ENCODE results near the gene EML1.

EML1 gene

DNA sequence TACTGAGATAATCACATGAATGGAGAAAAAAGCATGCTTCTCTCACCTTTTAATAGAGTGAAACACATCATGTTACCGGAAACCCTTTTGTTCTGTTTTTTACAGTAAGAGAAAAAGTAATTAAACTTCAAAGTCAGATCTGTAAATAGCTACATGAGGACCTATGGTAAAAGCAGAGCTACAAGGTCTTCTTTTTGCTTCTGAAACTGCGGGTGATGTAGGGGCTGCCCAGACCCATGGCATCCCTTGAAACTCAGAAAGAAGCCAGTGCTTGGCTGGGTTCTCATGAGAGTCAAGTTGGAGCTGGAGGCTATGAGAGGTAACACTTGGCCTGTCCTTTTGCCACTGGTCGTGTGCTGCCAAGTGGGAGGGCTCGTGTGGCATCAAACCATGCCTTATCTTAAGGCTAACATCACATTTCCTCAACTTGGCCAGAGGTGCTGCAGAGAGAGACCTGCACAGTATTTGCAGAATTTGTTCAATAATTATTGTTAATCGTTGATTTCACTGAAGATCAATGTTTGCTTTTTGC is 47.6 kb downstream of the EML1 start:
- Histone ChIP-seq H3K27ac (ENCODE audit: low read depth, low read length) (no peak overlapping the region), H4K8ac (ENCODE audit: low read depth, low read length) (no peak overlapping the region), H3K9ac (ENCODE audit: low read length) (no peak overlapping the region), H3K18ac (ENCODE audit: low read length) (no peak overlapping the region), H3K27me3 (ENCODE audit: insufficient read depth, low read length, poor library complexity) (no peaks in the 10 kb centered on the region), H4K5ac (ENCODE audit: low read length) (no peak overlapping the region), H3K56ac (ENCODE audit: low read length) (no peak overlapping the region), H3K4ac (ENCODE audit: low read depth, low read length) (no peak overlapping the region), H2BK120ac (ENCODE audit: low read depth, low read length) (no peak overlapping the region), H3K4me1 (ENCODE audit: control insufficient read depth, low read depth, low read length) (no peaks in the 10 kb centered on the region), H3K79me2 (ENCODE audit: control insufficient read depth, insufficient read depth, low read length) (no peaks in the 10 kb centered on the region), H2BK15ac (replicated peaks; ENCODE audit: low read depth) (no peak overlapping the region), H2AK5ac (ENCODE audit: low read length) (no peak overlapping the region), H2BK5ac (ENCODE audit: low read length) (no peak overlapping the region), H3K23ac (ENCODE audit: low read length) (no peak overlapping the region), H3K36me3 (ENCODE audit: control insufficient read depth, insufficient read depth, low read length) (no peaks in the 10 kb centered on the region), H3K4me3 (ENCODE audit: low read length) (no peak overlapping the region), H3K79me1 (ENCODE audit: low read length) (no peaks in the 10 kb centered on the region), H3K4me2 (ENCODE audit: low read length) (no peak overlapping the region)
- no peak for DNase-seq
- WGBS (ENCODE audit: extremely low coverage, insufficient coverage, low lambda C conversion rate) = no CpG with 5 or more reads among the region's 5 CpGs

DNA sequence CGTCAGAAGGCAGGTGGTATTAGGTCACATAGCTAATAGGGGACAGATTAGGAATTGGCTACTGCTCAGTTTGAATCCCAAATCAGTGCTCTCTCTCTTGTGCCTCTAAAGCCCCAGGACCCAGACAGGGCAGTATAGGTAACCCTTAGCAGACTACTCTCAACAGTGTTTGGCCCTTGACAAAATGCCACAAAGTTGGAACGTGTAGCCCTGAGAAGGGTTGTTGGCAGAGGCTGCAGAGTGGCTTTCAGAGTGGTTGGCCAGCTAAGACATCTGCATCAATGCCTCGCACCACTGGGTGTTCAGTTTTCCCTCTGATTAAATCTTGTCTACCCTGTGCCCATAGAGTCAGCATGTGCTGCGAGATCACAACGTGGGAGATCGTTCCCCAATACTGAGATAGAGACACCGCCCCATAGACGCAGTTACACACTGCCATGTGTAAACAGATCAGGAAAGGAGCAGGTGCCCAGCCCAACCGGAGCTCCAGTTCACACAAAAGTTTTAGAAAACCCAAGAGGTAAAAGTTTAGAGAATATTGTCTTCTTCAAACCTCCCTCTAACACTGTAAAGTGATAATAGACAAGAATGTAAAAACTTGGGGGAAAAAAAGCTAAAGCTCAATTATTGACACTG is 48.3 kb downstream of the EML1 start:
- Histone ChIP-seq H2BK120ac (ENCODE audit: low read depth, low read length) (no peak overlapping the region), H3K4me1 (ENCODE audit: control insufficient read depth, low read depth, low read length) (no peaks in the 10 kb centered on the region), H3K4me3 (ENCODE audit: low read length) (no peak overlapping the region), H3K79me2 (ENCODE audit: control insufficient read depth, insufficient read depth, low read length) (no peaks in the 10 kb centered on the region), H2AK5ac (ENCODE audit: low read length) (no peak overlapping the region), H4K8ac (ENCODE audit: low read depth, low read length) (no peak overlapping the region), H3K4ac (ENCODE audit: low read depth, low read length) (no peak overlapping the region), H3K23ac (ENCODE audit: low read length) (no peak overlapping the region), H2BK15ac (replicated peaks; ENCODE audit: low read depth) (no peak overlapping the region), H3K79me1 (ENCODE audit: low read length) (no peaks in the 10 kb centered on the region), H3K36me3 (ENCODE audit: control insufficient read depth, insufficient read depth, low read length) (no peaks in the 10 kb centered on the region), H3K27ac (ENCODE audit: low read depth, low read length) (no peak overlapping the region), H3K4me2 (ENCODE audit: low read length) (no peak overlapping the region), H2BK5ac (ENCODE audit: low read length) (no peak overlapping the region), H4K5ac (ENCODE audit: low read length) (no peak overlapping the region), H3K56ac (ENCODE audit: low read length) (no peak overlapping the region), H3K18ac (ENCODE audit: low read length) (no peak overlapping the region), H3K27me3 (ENCODE audit: insufficient read depth, low read length, poor library complexity) (no peaks in the 10 kb centered on the region), H3K9ac (ENCODE audit: low read length) (no peak overlapping the region)
- no peak for DNase-seq
- no CpG with 5 or more reads among the region's 9 CpGs for WGBS (ENCODE audit: extremely low coverage, insufficient coverage, low lambda C conversion rate)

DNA sequence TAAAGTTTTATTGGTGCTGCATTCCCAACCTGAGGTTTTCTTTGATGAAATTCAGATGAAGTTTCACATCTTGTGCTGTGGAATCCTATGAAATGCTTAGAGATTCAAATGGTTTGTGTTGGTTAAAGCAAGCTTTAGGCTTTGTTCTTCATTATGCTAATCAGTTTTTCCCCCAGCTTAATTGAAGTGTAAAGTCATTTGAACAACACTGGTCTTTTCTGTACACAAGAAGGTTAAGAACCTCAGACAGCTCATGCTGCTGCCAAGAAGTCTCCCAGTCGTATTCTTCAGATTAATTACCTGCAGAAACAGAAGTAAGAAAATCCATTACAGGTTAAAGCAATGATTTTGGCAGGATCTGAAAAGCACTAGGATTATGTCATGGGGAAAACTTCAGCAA is 48.9 kb downstream of the EML1 start:
- H3K9ac ChIP-seq (ENCODE audit: low read length) = no peak overlapping the region
- H3K23ac ChIP-seq (ENCODE audit: low read length) = no peak overlapping the region
- H3K18ac ChIP-seq (ENCODE audit: low read length) = no peak overlapping the region
- no peak overlapping the region for H2BK120ac ChIP-seq (ENCODE audit: low read depth, low read length)
- H4K8ac ChIP-seq (ENCODE audit: low read depth, low read length) = no peak overlapping the region
- no peak overlapping the region for H3K4me3 ChIP-seq (ENCODE audit: low read length)
- no peaks in the 10 kb centered on the region for H3K79me1 ChIP-seq (ENCODE audit: low read length)
- H2BK5ac ChIP-seq (ENCODE audit: low read length) = no peak overlapping the region
- no peak for DNase-seq
- H3K27me3 ChIP-seq (ENCODE audit: insufficient read depth, low read length, poor library complexity) = no peaks in the 10 kb centered on the region
- H3K79me2 ChIP-seq (ENCODE audit: control insufficient read depth, insufficient read depth, low read length) = no peaks in the 10 kb centered on the region
- H3K4me1 ChIP-seq (ENCODE audit: control insufficient read depth, low read depth, low read length) = no peaks in the 10 kb centered on the region
- H2BK15ac ChIP-seq (replicated peaks; ENCODE audit: low read depth) = no peak overlapping the region
- H3K4me2 ChIP-seq (ENCODE audit: low read length) = no peak overlapping the region
- no peak overlapping the region for H3K4ac ChIP-seq (ENCODE audit: low read depth, low read length)
- no peaks in the 10 kb centered on the region for H3K36me3 ChIP-seq (ENCODE audit: control insufficient read depth, insufficient read depth, low read length)
- no peak overlapping the region for H4K5ac ChIP-seq (ENCODE audit: low read length)
- H3K56ac ChIP-seq (ENCODE audit: low read length) = no peak overlapping the region
- no CpG with 5 or more reads among the region's 1 CpG for WGBS (ENCODE audit: extremely low coverage, insufficient coverage, low lambda C conversion rate)
- no peak overlapping the region for H3K27ac ChIP-seq (ENCODE audit: low read depth, low read length)
- no peak overlapping the region for H2AK5ac ChIP-seq (ENCODE audit: low read length)

DNA sequence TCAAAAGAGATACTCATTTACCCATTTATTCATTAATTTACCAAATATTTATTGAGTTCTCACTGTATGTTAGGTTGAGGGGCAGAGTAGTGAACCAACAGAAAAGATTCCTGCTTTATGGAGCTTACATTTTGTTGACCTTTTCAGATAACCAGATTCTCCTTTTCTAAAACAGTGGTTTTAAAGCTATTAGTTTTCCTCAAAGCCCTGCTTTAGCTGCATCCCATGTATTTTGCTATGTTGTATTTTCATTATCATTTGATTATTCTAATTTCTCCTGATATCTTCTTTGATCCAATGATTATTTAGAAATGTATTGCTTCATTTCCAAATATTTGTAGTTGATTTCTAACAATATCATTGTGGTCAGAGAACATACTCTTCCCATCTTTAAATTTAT is 53.6 kb downstream of the EML1 start:
- H3K27ac ChIP-seq (ENCODE audit: low read depth, low read length) = no peak overlapping the region
- H3K4me3 ChIP-seq (ENCODE audit: low read length) = no peak overlapping the region
- H2AK5ac ChIP-seq (ENCODE audit: low read length) = no peak overlapping the region
- H4K5ac ChIP-seq (ENCODE audit: low read length) = no peak overlapping the region
- H2BK15ac ChIP-seq (replicated peaks; ENCODE audit: low read depth) = no peak overlapping the region
- no peaks in the 10 kb centered on the region for H3K79me2 ChIP-seq (ENCODE audit: control insufficient read depth, insufficient read depth, low read length)
- no peak overlapping the region for H2BK5ac ChIP-seq (ENCODE audit: low read length)
- no peaks in the 10 kb centered on the region for H3K79me1 ChIP-seq (ENCODE audit: low read length)
- H3K9ac ChIP-seq (ENCODE audit: low read length) = no peak overlapping the region
- no peak overlapping the region for H3K4me2 ChIP-seq (ENCODE audit: low read length)
- H3K27me3 ChIP-seq (ENCODE audit: insufficient read depth, low read length, poor library complexity) = no peaks in the 10 kb centered on the region
- no peaks in the 10 kb centered on the region for H3K36me3 ChIP-seq (ENCODE audit: control insufficient read depth, insufficient read depth, low read length)
- no peak overlapping the region for H3K4ac ChIP-seq (ENCODE audit: low read depth, low read length)
- H3K4me1 ChIP-seq (ENCODE audit: control insufficient read depth, low read depth, low read length) = no peaks in the 10 kb centered on the region
- no peak overlapping the region for H3K56ac ChIP-seq (ENCODE audit: low read length)
- no peak overlapping the region for H3K18ac ChIP-seq (ENCODE audit: low read length)
- no peak for DNase-seq
- no peak overlapping the region for H3K23ac ChIP-seq (ENCODE audit: low read length)
- H2BK120ac ChIP-seq (ENCODE audit: low read depth, low read length) = no peak overlapping the region
- H4K8ac ChIP-seq (ENCODE audit: low read depth, low read length) = no peak overlapping the region

DNA sequence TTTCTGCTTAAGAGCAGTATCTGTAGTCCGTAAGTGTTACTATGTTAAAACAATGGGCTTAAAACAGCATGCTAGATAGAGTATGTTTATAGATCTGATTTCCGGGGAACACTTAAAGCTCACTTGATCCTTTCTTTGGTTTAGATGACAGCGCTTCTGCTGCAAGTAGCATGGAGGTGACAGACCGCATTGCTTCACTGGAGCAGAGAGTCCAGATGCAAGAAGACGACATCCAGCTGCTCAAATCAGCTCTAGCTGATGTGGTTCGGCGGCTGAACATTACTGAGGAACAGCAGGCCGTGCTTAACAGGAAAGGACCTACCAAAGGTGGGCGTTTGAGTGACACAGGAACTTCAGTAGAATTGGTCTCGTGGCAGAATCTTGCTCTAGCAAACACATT is 57.5 kb downstream of the EML1 start:
- no peak overlapping the region for H2AK5ac ChIP-seq (ENCODE audit: low read length)
- H3K4me2 ChIP-seq (ENCODE audit: low read length) = no peak overlapping the region
- H2BK15ac ChIP-seq (replicated peaks; ENCODE audit: low read depth) = no peak overlapping the region
- H3K27me3 ChIP-seq (ENCODE audit: insufficient read depth, low read length, poor library complexity) = no peaks in the 10 kb centered on the region
- no peak overlapping the region for H3K4me3 ChIP-seq (ENCODE audit: low read length)
- H3K27ac ChIP-seq (ENCODE audit: low read depth, low read length) = no peak overlapping the region
- H4K8ac ChIP-seq (ENCODE audit: low read depth, low read length) = no peak overlapping the region
- no peak overlapping the region for H3K9ac ChIP-seq (ENCODE audit: low read length)
- WGBS (ENCODE audit: extremely low coverage, insufficient coverage, low lambda C conversion rate) = no CpG with 5 or more reads among the region's 10 CpGs
- no peaks in the 10 kb centered on the region for H3K36me3 ChIP-seq (ENCODE audit: control insufficient read depth, insufficient read depth, low read length)
- H3K4me1 ChIP-seq (ENCODE audit: control insufficient read depth, low read depth, low read length) = no peaks in the 10 kb centered on the region
- no peaks in the 10 kb centered on the region for H3K79me2 ChIP-seq (ENCODE audit: control insufficient read depth, insufficient read depth, low read length)
- H2BK120ac ChIP-seq (ENCODE audit: low read depth, low read length) = no peak overlapping the region
- no peak overlapping the region for H3K4ac ChIP-seq (ENCODE audit: low read depth, low read length)
- H3K56ac ChIP-seq (ENCODE audit: low read length) = no peak overlapping the region
- no peaks in the 10 kb centered on the region for H3K79me1 ChIP-seq (ENCODE audit: low read length)
- H4K5ac ChIP-seq (ENCODE audit: low read length) = no peak overlapping the region
- no peak for DNase-seq
- no peak overlapping the region for H2BK5ac ChIP-seq (ENCODE audit: low read length)
- no peak overlapping the region for H3K23ac ChIP-seq (ENCODE audit: low read length)
- H3K18ac ChIP-seq (ENCODE audit: low read length) = no peak overlapping the region

DNA sequence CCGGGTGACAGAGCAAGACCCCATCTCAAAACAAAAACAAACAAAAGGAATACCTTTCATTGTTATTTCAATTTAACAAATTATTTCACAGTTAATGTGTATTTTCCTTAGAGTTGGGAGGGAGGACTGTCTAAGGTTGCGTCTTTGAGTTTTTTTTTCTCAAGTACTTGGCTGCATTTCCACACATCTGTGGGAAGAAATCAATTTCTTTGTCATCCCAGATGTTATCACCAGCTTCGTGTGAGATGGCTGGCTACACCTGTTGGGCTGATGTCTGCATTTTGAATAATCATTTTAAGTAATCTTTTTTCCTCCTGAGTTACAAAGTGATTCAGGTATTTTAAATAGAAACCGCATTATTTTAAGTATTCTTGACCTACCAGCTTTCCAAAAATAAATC is 59.4 kb downstream of the EML1 start:
- no peak overlapping the region for H4K8ac ChIP-seq (ENCODE audit: low read depth, low read length)
- H3K18ac ChIP-seq (ENCODE audit: low read length) = no peak overlapping the region
- H4K5ac ChIP-seq (ENCODE audit: low read length) = no peak overlapping the region
- no peaks in the 10 kb centered on the region for H3K36me3 ChIP-seq (ENCODE audit: control insufficient read depth, insufficient read depth, low read length)
- no peak overlapping the region for H3K27ac ChIP-seq (ENCODE audit: low read depth, low read length)
- no peaks in the 10 kb centered on the region for H3K79me1 ChIP-seq (ENCODE audit: low read length)
- no peak overlapping the region for H2BK5ac ChIP-seq (ENCODE audit: low read length)
- no peaks in the 10 kb centered on the region for H3K4me1 ChIP-seq (ENCODE audit: control insufficient read depth, low read depth, low read length)
- H3K23ac ChIP-seq (ENCODE audit: low read length) = no peak overlapping the region
- no peak overlapping the region for H3K9ac ChIP-seq (ENCODE audit: low read length)
- DNase-seq = no peak
- no peaks in the 10 kb centered on the region for H3K79me2 ChIP-seq (ENCODE audit: control insufficient read depth, insufficient read depth, low read length)
- H3K4me2 ChIP-seq (ENCODE audit: low read length) = no peak overlapping the region
- H3K4ac ChIP-seq (ENCODE audit: low read depth, low read length) = no peak overlapping the region
- H3K4me3 ChIP-seq (ENCODE audit: low read length) = no peak overlapping the region
- no peak overlapping the region for H2AK5ac ChIP-seq (ENCODE audit: low read length)
- H3K56ac ChIP-seq (ENCODE audit: low read length) = no peak overlapping the region
- no CpG with 5 or more reads among the region's 4 CpGs for WGBS (ENCODE audit: extremely low coverage, insufficient coverage, low lambda C conversion rate)
- no peak overlapping the region for H2BK15ac ChIP-seq (replicated peaks; ENCODE audit: low read depth)
- H2BK120ac ChIP-seq (ENCODE audit: low read depth, low read length) = no peak overlapping the region
- no peaks in the 10 kb centered on the region for H3K27me3 ChIP-seq (ENCODE audit: insufficient read depth, low read length, poor library complexity)
